Skin of body (tissue), 2 donors: Measurements from ENCODE around the gene ZNF837. TPM values are rescaled to one million over a fixed set of nuclear protein-coding genes. Genes with fewer than 3 reads are reported as not detected.
A peak's percentile ranks its signal among the peaks of the same experiment; 100 is the strongest.

Experiments
- DNase-seq: peaks from one replicate; lab custom pipeline; 2025; lab: John Stamatoyannopoulos, UW
- total RNA-seq: library from RNA; depleted of rRNA; stranded (reverse); fragments of >200 nt; gene quantifications from one replicate; pipeline ENCODE4 v1.2.3, GENCODE V29; 2014

The ZNF837 gene
- total RNA-seq, 1 donor from 2014 or later = 0.69 TPM

- no peak for DNase-seq
Measured at GRCh38 chr19:58372311-58373133, 8.3 kb downstream of the ZNF837 start.

- DNase-seq = no peak
Measured at GRCh38 chr19:58368561-58369360, 12.1 kb downstream of the ZNF837 start.

GRCh38 chr19:58367698-58368454 lies 13.0 kb downstream of the ZNF837 start:
- no peak for DNase-seq

- DNase-seq = no peak
Measured at GRCh38 chr19:58366585-58367430, 14.0 kb downstream of the ZNF837 start.

- DNase-seq = no peak
Measured at GRCh38 chr19:58364146-58364545, 16.7 kb downstream of the ZNF837 start.

- peak; percentile 95 for DNase-seq
Measured at GRCh38 chr19:58362272-58362994, 18.4 kb downstream of the ZNF837 start, which contains the start of gene ZNF497. Gene ZNF497 (minus strand): TSS chr19:58362751. CDS start chr19:58357635, 5,116 bp downstream.

- no peak for DNase-seq
Measured at GRCh38 chr19:58361900-58362271, 18.9 kb downstream of the ZNF837 start.

- DNase-seq = no peak
Measured at GRCh38 chr19:58357481-58358145, 23.2 kb downstream of the ZNF837 start.

GRCh38 chr19:58356766-58357480 lies 23.9 kb downstream of the ZNF837 start:
- DNase-seq = peak; percentile 21

- no peak for DNase-seq
Measured at GRCh38 chr19:58355908-58356765, 24.7 kb downstream of the ZNF837 start.

GRCh38 chr19:58355215-58355796 lies 25.5 kb downstream of the ZNF837 start:
- no peak for DNase-seq

- DNase-seq = no peak
Measured at GRCh38 chr19:58354478-58355030, 26.3 kb downstream of the ZNF837 start.

- DNase-seq = no peak
Measured at GRCh38 chr19:58353717-58354477, 26.9 kb downstream of the ZNF837 start.

- DNase-seq = no peak
Measured at GRCh38 chr19:58352760-58353671, 27.8 kb downstream of the ZNF837 start, which contains the start of gene A1BG. Gene A1BG (minus strand): TSS chr19:58353492. CDS start chr19:58353437, 55 bp downstream.
